Smooth muscle cell of the umbilical artery (primary cell): ENCODE measurements around the gene SFMBT2. TPM values are rescaled to one million over a fixed set of nuclear protein-coding genes. Genes with fewer than 3 reads are reported as not detected.

Source experiments
- total RNA-seq: library from RNA; depleted of rRNA; stranded (reverse); fragments of >200 nt; gene quantifications from 2 replicates; pipeline ENCODE4 v1.2.3, GENCODE V29; 2014

SFMBT2 gene
- under 0.01 and 0.14 TPM in 2 replicates for total RNA-seq

GRCh38 chr10:7410862-7411670, at the start of gene SFMBT2:
Gene SFMBT2 (minus strand): TSS chr10:7411034. CDS start chr10:7381898, 29,136 bp downstream.

